Left lung (tissue), 10 donors: Measurements from ENCODE around the gene ATP8A2. TPM values are rescaled to one million over a fixed set of nuclear protein-coding genes. Genes with fewer than 3 reads are reported as not detected.
A peak's percentile ranks its signal among the peaks of the same experiment; 100 is the strongest.

Source experiments
- ATAC-seq: fragments of 200-7000 bp; cut with Tn5 transposase; one replicate; pipeline ENCODE4 v1.9.1; 2020; ENCODE audit warnings: moderate library complexity
- DNase-seq, 4 donors: peaks; one replicate each; pipeline ENCODE4 v3.0.0-alpha.2; 2013 to 2020
- H3K27ac ChIP-seq, 2 donors: fragments of 200-600 bp; sonication (generic) in 1 of 2; one replicate each; pipeline versions ENCODE4 v1.5.0 to v1.8.0; 2020 to 2021
- H3K27me3 ChIP-seq, 2 donors: fragments of 200-600 bp; sonication (generic) in 1 of 2; one replicate each; pipeline versions ENCODE4 v1.5.0 to v1.8.0; 2020 to 2021
- H3K36me3 ChIP-seq, 2 donors: fragments of 200-600 bp; sonication (generic) in 1 of 2; one replicate each; pipeline versions ENCODE4 v1.5.0 to v1.8.0; 2020 to 2021
- H3K4me1 ChIP-seq, 2 donors: fragments of 200-600 bp; one replicate each; pipeline ENCODE4 v1.8.0; 2021
- H3K4me3 ChIP-seq, 2 donors: fragments of 200-600 bp; sonication (generic) in 1 of 2; one replicate each; pipeline versions ENCODE4 v1.5.0 to v1.8.0; 2020 to 2021; ENCODE audit warnings: mild to moderate bottlenecking in 1 of 2
- H3K9me3 ChIP-seq, 2 donors: fragments of 200-600 bp; sonication (generic) in 1 of 2; one replicate each; pipeline versions ENCODE4 v1.5.0 to v1.8.0; 2020 to 2021
- CTCF ChIP-seq, 2 donors: fragments of 200-600 bp; sonication (generic) in 1 of 2; IDR thresholded peaks; one replicate each; pipeline versions ENCODE4 v1.5.0 to v1.8.0; 2021; ENCODE audit warnings: antibody characterized with exemption in 2 of 2
- intact Hi-C, 2 donors: fragments of 100-400 bp; cut with DNase I; formaldehyde crosslinking; loops; one replicate each; pipeline versions ENCODE4 v1.11.2 to v1.14.2; 2022
- polyA plus RNA-seq, 6 donors: library from polyadenylated mRNA; unstranded; fragments of 120-200 nt; gene quantifications; one replicate each; pipeline ENCODE4 v1.2.1, GENCODE V29; 2013; ENCODE audit not compliant: insufficient read length in 6 of 6
- total RNA-seq, 2 donors: library from RNA; stranded (reverse); fragmentation: NEBNext Ultra II Directional; extraction: Animal tissue kit (Norgen Biotek cat#: 25700); gene quantifications; one replicate each; pipeline ENCODE4 v1.2.1, GENCODE V29; 2021
- donor health status: DM: no; HTN: yes; CAD: no.
- donor health status: DM: no; HTN: no; CAD: no.

ATP8A2 gene
- total and polyA plus RNA-seq, 8 donors = 1.1 to 13.4 (median 9.6) TPM

DNA sequence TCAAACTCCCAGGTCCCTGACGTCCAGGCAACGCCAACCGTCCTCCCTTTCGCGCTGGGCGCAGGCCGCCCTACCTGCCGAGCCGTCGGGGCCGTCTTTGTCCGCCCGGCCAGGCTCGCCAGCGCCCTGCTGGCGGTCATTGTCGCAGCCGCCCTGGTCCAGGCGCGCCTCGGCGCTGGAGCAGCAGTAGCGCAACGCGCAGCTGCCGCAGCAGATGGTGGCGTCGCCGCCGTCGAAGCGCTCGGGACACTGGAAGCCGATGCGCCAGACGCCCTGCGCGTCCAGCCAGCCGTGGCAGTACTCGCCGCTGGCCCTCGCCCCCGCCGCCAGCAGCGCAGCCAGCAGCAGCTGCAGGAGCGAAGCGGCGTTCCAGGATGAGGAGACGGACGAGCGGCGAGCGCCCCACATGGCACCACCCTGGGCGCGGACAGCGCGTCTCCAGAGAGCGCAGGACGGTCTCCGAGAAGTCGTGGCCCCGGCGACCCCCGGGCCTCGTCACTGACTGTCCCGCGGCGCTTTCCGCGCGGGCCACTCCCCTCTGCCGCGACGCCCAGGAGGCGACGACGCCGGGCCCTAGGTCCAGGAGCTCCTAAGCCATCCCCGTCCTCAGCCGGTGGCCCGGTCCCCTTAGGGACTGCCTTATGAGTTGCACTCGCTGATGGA, 678.9 kb downstream of the ATP8A2 start:
- Histone ChIP-seq H3K27ac (no peak overlapping the region), H3K4me1 (peaks cover 3 to 5% of the 10 kb centered on the region in 2 donors), H3K4me3 (peak overlapping the region; percentile 38 to 41), H3K9me3 (no peaks in the 10 kb centered on the region), H3K27me3 (peaks cover 37 to 75% of the 10 kb centered on the region in 2 donors), H3K36me3 (no peaks in the 10 kb centered on the region)
- TF ChIP-seq CTCF (IDR thresholded peaks at IDR 0.05) = no peak
- intact Hi-C loops = no loop called here
- DNase-seq = peak in 3 of 4 donors; percentile 49 to 84 (median 61)
- peak; percentile 62 for ATAC-seq

- peak in 1 of 4 donors; percentile 73 for DNase-seq
These were observed 679.5 kb downstream of the ATP8A2 start for GRCh38 chr13:26051231-26051656.

DNA sequence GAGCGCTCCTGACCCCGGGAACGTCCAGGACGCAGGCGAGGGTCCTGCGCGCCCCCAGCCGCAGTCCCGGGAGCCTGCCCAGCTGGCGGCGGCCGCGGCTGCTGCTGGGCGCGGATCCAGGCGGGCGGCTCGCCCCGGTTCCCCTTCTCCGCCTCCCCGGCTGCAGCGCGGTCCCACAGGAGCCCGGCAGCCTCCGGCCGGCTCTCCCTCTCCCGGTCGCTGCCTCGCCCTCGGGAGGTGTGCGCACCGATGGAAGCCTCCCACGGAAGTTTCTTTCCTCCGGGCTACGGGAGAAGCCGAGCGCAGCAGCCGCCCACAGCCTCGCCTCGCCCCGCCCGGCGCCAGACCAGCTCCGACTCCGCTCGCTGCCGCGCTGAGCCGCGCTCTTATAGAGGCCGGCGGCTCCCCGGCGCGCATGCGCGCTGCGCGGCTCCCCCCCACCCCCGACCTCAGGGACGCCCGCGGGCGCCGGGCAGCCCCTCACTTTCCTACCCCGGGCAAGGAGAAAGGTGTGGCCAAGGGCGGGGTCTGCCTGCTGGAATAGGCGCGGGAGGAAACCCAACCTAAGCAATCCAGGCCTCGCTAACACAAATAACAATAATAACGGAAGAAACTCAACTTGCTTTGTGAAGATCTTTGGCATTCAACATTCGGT, 680.0 kb downstream of the ATP8A2 start, which contains the start of gene SHISA2:
TSS of gene SHISA2 (minus strand) at position 360 of the 655 bp plus-strand sequence. CDS start 1,041 bp downstream, outside the sequence.
- H3K4me3 ChIP-seq = peak within 1 kb of the TSS; percentile 38 to 41
- ATAC-seq (peak; percentile 77), DNase-seq (peak; percentile 44 to 85 (median 76))
- peaks cover 37 to 70% of the 10 kb centered on the region in 2 donors for H3K27me3 ChIP-seq
- intact Hi-C loops = no loop called here
- no peaks in the 10 kb centered on the region for H3K9me3 ChIP-seq
- H3K4me1 ChIP-seq = peaks cover 3 to 5% of the 10 kb centered on the region in 2 donors
- H3K27ac ChIP-seq = no peak within 1 kb of the TSS
- TF ChIP-seq CTCF (IDR thresholded peaks at IDR 0.05) = no peak
- H3K36me3 ChIP-seq = no peaks in the 10 kb centered on the region

More at GRCh38 chr13:26051231-26051656, 679.5 kb downstream of the ATP8A2 start:
- Histone ChIP-seq H3K27ac (no peak overlapping the region), H3K27me3 (peaks cover 37 to 75% of the 10 kb centered on the region in 2 donors), H3K9me3 (no peaks in the 10 kb centered on the region), H3K4me3 (peak overlapping the region; percentile 38 to 41), H3K4me1 (peaks cover 3 to 5% of the 10 kb centered on the region in 2 donors), H3K36me3 (no peaks in the 10 kb centered on the region)
- intact Hi-C loops = no loop called here
- ATAC-seq = peak; percentile 35
- TF ChIP-seq CTCF (IDR thresholded peaks at IDR 0.05) = no peak

- TF ChIP-seq CTCF (IDR thresholded peaks at IDR 0.05) = no peak
- H3K9me3 ChIP-seq = no peaks in the 10 kb centered on the region
- peaks cover 37 to 65% of the 10 kb centered on the region in 2 donors for H3K27me3 ChIP-seq
- intact Hi-C loops = no loop called here
- no peak overlapping the region for H3K27ac ChIP-seq
- peak overlapping the region in 1 of 2 donors; percentile 41 for H3K4me3 ChIP-seq
- ATAC-seq (no peak), DNase-seq (no peak)
- peaks cover 3 to 5% of the 10 kb centered on the region in 2 donors for H3K4me1 ChIP-seq
- no peaks in the 10 kb centered on the region for H3K36me3 ChIP-seq
These were observed 680.6 kb downstream of the ATP8A2 start for GRCh38 chr13:26052337-26052736.

- H3K36me3 ChIP-seq = no peaks in the 10 kb centered on the region
- H3K27ac ChIP-seq = no peak overlapping the region
- DNase-seq = no peak
- TF ChIP-seq CTCF (IDR thresholded peaks at IDR 0.05) = no peak
- no peaks in the 10 kb centered on the region for H3K9me3 ChIP-seq
- intact Hi-C loops = no loop called here
- H3K27me3 ChIP-seq = peaks cover 32 to 57% of the 10 kb centered on the region in 2 donors
- H3K4me1 ChIP-seq = peaks cover 3 to 5% of the 10 kb centered on the region in 2 donors
- H3K4me3 ChIP-seq = no peak overlapping the region
- no peak for ATAC-seq
These were observed 681.7 kb downstream of the ATP8A2 start for GRCh38 chr13:26053418-26053980.
